CD4-positive, CD25-positive, alpha-beta regulatory T cell (primary cell): ENCODE results near the gene TRPV5. TPM values are rescaled to one million over a fixed set of nuclear protein-coding genes. Genes with fewer than 3 reads are reported as not detected.
A peak's percentile ranks its signal among the peaks of the same experiment; 100 is the strongest.

Source experiments
- ATAC-seq, 2 donors: fragments of 150-1000 bp; cut with Tn5 transposase; one replicate each; pipeline ENCODE4 v1.10.0; 2021; ENCODE audit warnings: low read depth in 2 of 2, moderate number of reproducible peaks in 2 of 2, moderate library complexity in 1 of 2
- DNase-seq, 3 donors: peaks; one replicate each; pipeline versions ENCODE4 v3.0.0 to v3.0.0-alpha.2; 2012 to 2022; ENCODE audit warnings: mixed read lengths in 1 of 3
- H3K27ac ChIP-seq: one replicate; pipeline ENCODE4 v1.7.0; 2013; ENCODE audit warnings: mild to moderate bottlenecking, low read length; ENCODE audit not compliant: insufficient read depth, poor library complexity, severe bottlenecking
- H3K27me3 ChIP-seq: one replicate; pipeline ENCODE4 v1.7.0; 2013; ENCODE audit warnings: low read length; ENCODE audit not compliant: control insufficient read depth, insufficient read depth
- H3K36me3 ChIP-seq: one replicate; pipeline ENCODE4 v1.7.0; 2013; ENCODE audit warnings: mild to moderate bottlenecking, low read length, moderate library complexity; ENCODE audit not compliant: control insufficient read depth, insufficient read depth
- H3K4me1 ChIP-seq: 2 replicates; pipeline ENCODE4 v1.7.0; 2013; ENCODE audit warnings: mild to moderate bottlenecking, low read length; ENCODE audit not compliant: insufficient read depth, control insufficient read depth, poor library complexity, severe bottlenecking
- H3K4me3 ChIP-seq: one replicate; pipeline ENCODE4 v1.7.0; 2013; ENCODE audit warnings: low read depth, mild to moderate bottlenecking, low read length, moderate library complexity
- H3K9me3 ChIP-seq, 2 experiments: 1 replicate in 1 of 2; 2 replicates in 1 of 2; pipeline ENCODE4 v1.7.0; 2013; ENCODE audit warnings: low read length in 2 of 2, mild to moderate bottlenecking in 1 of 2, moderate library complexity in 1 of 2; ENCODE audit not compliant: control insufficient read depth in 2 of 2
- H3K27ac Mint-ChIP-seq, 3 donors: one replicate each; pipeline ENCODE4 v1.8.0; 2020 to 2022; ENCODE audit warnings: mild to moderate bottlenecking in 3 of 3, mixed read lengths in 3 of 3, moderate library complexity in 2 of 3
- H3K27me3 Mint-ChIP-seq: one replicate; pipeline ENCODE4 v1.8.0; 2022; ENCODE audit warnings: mild to moderate bottlenecking, mixed read lengths
- H3K36me3 Mint-ChIP-seq: one replicate; pipeline ENCODE4 v1.8.0; 2020; ENCODE audit warnings: mixed read lengths
- H3K4me1 Mint-ChIP-seq, 4 donors: one replicate each; pipeline ENCODE4 v1.8.0; 2020 to 2022; ENCODE audit warnings: mixed read lengths in 4 of 4, mild to moderate bottlenecking in 1 of 4
- H3K4me3 Mint-ChIP-seq, 4 donors: one replicate each; pipeline ENCODE4 v1.8.0; 2020 to 2022; ENCODE audit warnings: mild to moderate bottlenecking in 4 of 4, mixed read lengths in 4 of 4, moderate library complexity in 3 of 4
- H3K9me3 Mint-ChIP-seq, 7 donors: one replicate each; pipeline ENCODE4 v1.8.0; 2020 to 2022; ENCODE audit warnings: mixed read lengths in 7 of 7, mild to moderate bottlenecking in 3 of 7, moderate library complexity in 2 of 7
- polyA plus RNA-seq, 4 donors: library from polyadenylated mRNA; unstranded; fragments of 300-500 nt; fragmentation: Illumina TruSeq; gene quantifications; one replicate each; pipeline ENCODE4 v1.2.3, GENCODE V29; 2021
- total RNA-seq: library from RNA; stranded (reverse); gene quantifications from one replicate; pipeline ENCODE4 v1.2.3, GENCODE V29; 2022

The TRPV5 gene
- total and polyA plus RNA-seq, 5 donors from 2014 or later = not detected

- H3K27me3 Mint-ChIP-seq = peaks cover 43% of the 10 kb centered on the region
- Histone ChIP-seq H3K27me3 (peaks cover 12% of the 10 kb centered on the region), H3K9me3 (no peaks in the 10 kb centered on the region), H3K4me1 (no peaks in the 10 kb centered on the region), H3K36me3 (no peaks in the 10 kb centered on the region), H3K27ac (no peak overlapping the region), H3K4me3 (no peak overlapping the region)
- H3K4me3 Mint-ChIP-seq = no peak overlapping the region
- H3K36me3 Mint-ChIP-seq = no peaks in the 10 kb centered on the region
- no peak for DNase-seq
- H3K4me1 Mint-ChIP-seq = no peaks in the 10 kb centered on the region
- peaks cover 0 to 1% (median 0%) of the 10 kb centered on the region in 7 donors for H3K9me3 Mint-ChIP-seq
- no peak for ATAC-seq
- H3K27ac Mint-ChIP-seq = no peak overlapping the region
These were observed 18.2 kb downstream of the TRPV5 start for GRCh38 chr7:142915315-142915714.

GRCh38 chr7:142914121-142914520 is 19.4 kb downstream of the TRPV5 start:
- peaks cover 12% of the 10 kb centered on the region for H3K27me3 ChIP-seq
- no peak for DNase-seq
- ATAC-seq = no peak
- H3K27ac ChIP-seq = no peak overlapping the region
- no peak overlapping the region for H3K4me3 Mint-ChIP-seq
- H3K27ac Mint-ChIP-seq = no peak overlapping the region
- H3K27me3 Mint-ChIP-seq = peaks cover 38% of the 10 kb centered on the region
- H3K9me3 Mint-ChIP-seq = peaks cover 0 to 1% (median 0%) of the 10 kb centered on the region in 7 donors
- no peaks in the 10 kb centered on the region for H3K9me3 ChIP-seq
- H3K36me3 ChIP-seq = no peaks in the 10 kb centered on the region
- no peak overlapping the region for H3K4me3 ChIP-seq
- H3K36me3 Mint-ChIP-seq = no peaks in the 10 kb centered on the region
- no peaks in the 10 kb centered on the region for H3K4me1 Mint-ChIP-seq
- H3K4me1 ChIP-seq = no peaks in the 10 kb centered on the region

- Histone ChIP-seq H3K4me3 (no peak overlapping the region), H3K27me3 (peaks cover 12% of the 10 kb centered on the region), H3K27ac (no peak overlapping the region), H3K4me1 (no peaks in the 10 kb centered on the region), H3K9me3 (no peaks in the 10 kb centered on the region), H3K36me3 (no peaks in the 10 kb centered on the region)
- no peak overlapping the region for H3K27ac Mint-ChIP-seq
- ATAC-seq (no peak), DNase-seq (no peak)
- H3K9me3 Mint-ChIP-seq = peaks cover 0 to 1% (median 0%) of the 10 kb centered on the region in 7 donors
- no peaks in the 10 kb centered on the region for H3K36me3 Mint-ChIP-seq
- peaks cover 40% of the 10 kb centered on the region for H3K27me3 Mint-ChIP-seq
- H3K4me3 Mint-ChIP-seq = no peak overlapping the region
- peaks cover 0 to 2% (median 0%) of the 10 kb centered on the region in 4 donors for H3K4me1 Mint-ChIP-seq
These were observed 20.0 kb downstream of the TRPV5 start for GRCh38 chr7:142913566-142913965.

GRCh38 chr7:142913051-142913450 is 20.5 kb downstream of the TRPV5 start:
- Histone ChIP-seq H3K4me3 (no peak overlapping the region), H3K36me3 (no peaks in the 10 kb centered on the region), H3K9me3 (no peaks in the 10 kb centered on the region), H3K4me1 (no peaks in the 10 kb centered on the region), H3K27me3 (peaks cover 14% of the 10 kb centered on the region), H3K27ac (no peak overlapping the region)
- peaks cover 41% of the 10 kb centered on the region for H3K27me3 Mint-ChIP-seq
- no peak overlapping the region for H3K4me3 Mint-ChIP-seq
- H3K27ac Mint-ChIP-seq = no peak overlapping the region
- peaks cover 0 to 2% (median 0%) of the 10 kb centered on the region in 7 donors for H3K9me3 Mint-ChIP-seq
- DNase-seq (no peak), ATAC-seq (no peak)
- H3K36me3 Mint-ChIP-seq = no peaks in the 10 kb centered on the region
- peaks cover 0 to 2% (median 0%) of the 10 kb centered on the region in 4 donors for H3K4me1 Mint-ChIP-seq

GRCh38 chr7:142910481-142910880 is 23.1 kb downstream of the TRPV5 start:
- Histone ChIP-seq H3K27me3 (peaks cover 11% of the 10 kb centered on the region), H3K4me1 (no peaks in the 10 kb centered on the region), H3K27ac (no peak overlapping the region), H3K4me3 (no peak overlapping the region), H3K36me3 (no peaks in the 10 kb centered on the region), H3K9me3 (no peaks in the 10 kb centered on the region)
- DNase-seq = no peak
- Mint-ChIP-seq H3K36me3 (no peaks in the 10 kb centered on the region), H3K27me3 (peaks cover 36% of the 10 kb centered on the region), H3K4me1 (peaks cover 0 to 2% (median 0%) of the 10 kb centered on the region in 4 donors), H3K4me3 (no peak overlapping the region), H3K27ac (no peak overlapping the region), H3K9me3 (peaks cover 0 to 4% (median 0%) of the 10 kb centered on the region in 7 donors)
- no peak for ATAC-seq

- ATAC-seq = no peak
- peaks cover 9% of the 10 kb centered on the region for H3K27me3 ChIP-seq
- Mint-ChIP-seq H3K27ac (no peak overlapping the region), H3K36me3 (no peaks in the 10 kb centered on the region), H3K9me3 (peaks cover 0 to 4% (median 0%) of the 10 kb centered on the region in 7 donors), H3K27me3 (peaks cover 36% of the 10 kb centered on the region), H3K4me1 (peaks cover 0 to 2% (median 0%) of the 10 kb centered on the region in 4 donors), H3K4me3 (no peak overlapping the region)
- H3K27ac ChIP-seq = no peak overlapping the region
- H3K36me3 ChIP-seq = no peaks in the 10 kb centered on the region
- no peaks in the 10 kb centered on the region for H3K4me1 ChIP-seq
- no peak for DNase-seq
- H3K4me3 ChIP-seq = no peak overlapping the region
- H3K9me3 ChIP-seq = no peaks in the 10 kb centered on the region
These were observed 23.5 kb downstream of the TRPV5 start for GRCh38 chr7:142910031-142910433.

GRCh38 chr7:142908921-142909890 is 24.3 kb downstream of the TRPV5 start:
- H3K27me3 Mint-ChIP-seq = peaks cover 32% of the 10 kb centered on the region
- Histone ChIP-seq H3K4me3 (no peak overlapping the region), H3K9me3 (peaks cover 4 to 7% of the 10 kb centered on the region in 2 experiments), H3K36me3 (no peaks in the 10 kb centered on the region), H3K27ac (no peak overlapping the region), H3K4me1 (no peaks in the 10 kb centered on the region), H3K27me3 (peaks cover 9% of the 10 kb centered on the region)
- H3K4me3 Mint-ChIP-seq = no peak overlapping the region
- peaks cover 0 to 3% (median 0%) of the 10 kb centered on the region in 7 donors for H3K9me3 Mint-ChIP-seq
- H3K27ac Mint-ChIP-seq = no peak overlapping the region
- peaks cover 0 to 2% (median 0%) of the 10 kb centered on the region in 4 donors for H3K4me1 Mint-ChIP-seq
- peak in 1 of 3 donors; percentile 24 for DNase-seq
- peak in 1 of 2 donors; percentile 28 for ATAC-seq
- no peaks in the 10 kb centered on the region for H3K36me3 Mint-ChIP-seq
